NCI-H1930 (cell line): ENCODE measurements around the gene PLXNA3.

ENCODE experiments used
- DNase-seq, 2 experiments: peaks; one replicate each; lab custom pipeline; 2025; lab: John Stamatoyannopoulos, UW

PLXNA3 gene

GRCh38 chrX:154458954-154459778 is 1.1 kb downstream of the PLXNA3 start:
- DNase-seq = no peak

DNA sequence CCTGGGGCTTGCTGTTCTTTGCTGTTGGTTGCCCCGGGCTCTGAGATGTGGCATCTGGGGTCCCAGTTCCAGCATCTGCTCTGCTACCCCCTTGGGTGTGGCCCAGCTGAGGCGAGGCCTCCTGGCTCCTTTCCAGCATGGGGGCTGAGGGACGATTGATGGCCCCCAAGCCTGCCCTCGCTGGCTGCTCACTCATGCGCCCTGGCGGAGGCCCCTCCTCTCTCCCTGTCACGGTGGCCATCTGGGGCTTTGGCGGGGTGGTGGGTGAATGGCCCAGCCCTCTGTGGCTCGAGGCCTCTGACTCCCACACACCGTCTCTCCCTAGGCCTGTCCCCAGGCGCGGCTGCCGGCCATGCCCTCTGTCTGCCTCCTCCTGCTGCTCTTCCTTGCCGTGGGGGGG is 1.8 kb downstream of the PLXNA3 start:
- DNase-seq = no peak

DNA sequence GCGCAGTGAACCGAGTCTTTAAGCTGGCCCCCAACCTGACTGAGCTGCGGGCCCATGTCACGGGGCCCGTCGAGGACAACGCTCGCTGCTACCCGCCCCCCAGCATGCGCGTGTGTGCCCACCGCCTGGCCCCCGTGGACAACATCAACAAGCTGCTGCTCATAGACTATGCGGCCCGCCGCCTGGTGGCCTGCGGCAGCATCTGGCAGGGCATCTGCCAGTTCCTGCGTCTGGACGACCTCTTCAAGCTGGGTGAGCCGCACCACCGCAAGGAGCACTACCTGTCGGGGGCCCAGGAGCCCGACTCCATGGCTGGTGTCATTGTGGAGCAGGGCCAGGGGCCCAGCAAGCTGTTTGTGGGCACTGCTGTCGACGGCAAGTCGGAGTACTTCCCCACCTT is 2.2 kb downstream of the PLXNA3 start:
- DNase-seq = no peak

GRCh38 chrX:154462396-154462795 is 4.3 kb downstream of the PLXNA3 start:
- no peak for DNase-seq

DNA sequence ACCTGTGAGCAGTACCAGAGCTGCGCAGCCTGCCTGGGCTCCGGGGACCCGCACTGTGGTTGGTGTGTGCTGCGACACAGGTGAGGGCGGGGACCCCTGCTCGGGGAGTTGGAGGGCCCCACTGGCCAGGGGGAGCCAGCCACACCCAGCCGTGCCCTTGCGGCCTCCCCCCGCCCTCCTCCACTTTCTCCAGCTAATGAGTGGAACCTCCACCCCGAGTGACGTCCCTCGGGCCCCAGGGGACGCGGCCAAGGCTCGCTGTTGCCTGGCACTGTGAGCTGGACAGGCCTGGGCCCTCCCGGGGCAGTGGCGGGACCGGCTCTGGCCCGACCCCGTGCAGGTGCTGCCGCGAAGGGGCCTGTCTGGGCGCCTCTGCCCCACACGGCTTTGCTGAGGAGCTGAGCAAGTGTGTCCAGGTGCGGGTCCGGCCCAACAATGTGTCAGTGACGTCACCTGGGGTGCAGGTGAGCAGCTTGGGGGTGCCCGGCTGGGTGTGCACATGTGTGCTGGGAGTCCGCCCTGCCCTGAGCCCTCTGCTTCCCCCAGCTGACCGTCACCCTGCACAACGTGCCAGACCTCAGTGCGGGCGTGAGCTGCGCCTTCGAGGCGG is 5.6 kb downstream of the PLXNA3 start:
- DNase-seq = no peak

DNA sequence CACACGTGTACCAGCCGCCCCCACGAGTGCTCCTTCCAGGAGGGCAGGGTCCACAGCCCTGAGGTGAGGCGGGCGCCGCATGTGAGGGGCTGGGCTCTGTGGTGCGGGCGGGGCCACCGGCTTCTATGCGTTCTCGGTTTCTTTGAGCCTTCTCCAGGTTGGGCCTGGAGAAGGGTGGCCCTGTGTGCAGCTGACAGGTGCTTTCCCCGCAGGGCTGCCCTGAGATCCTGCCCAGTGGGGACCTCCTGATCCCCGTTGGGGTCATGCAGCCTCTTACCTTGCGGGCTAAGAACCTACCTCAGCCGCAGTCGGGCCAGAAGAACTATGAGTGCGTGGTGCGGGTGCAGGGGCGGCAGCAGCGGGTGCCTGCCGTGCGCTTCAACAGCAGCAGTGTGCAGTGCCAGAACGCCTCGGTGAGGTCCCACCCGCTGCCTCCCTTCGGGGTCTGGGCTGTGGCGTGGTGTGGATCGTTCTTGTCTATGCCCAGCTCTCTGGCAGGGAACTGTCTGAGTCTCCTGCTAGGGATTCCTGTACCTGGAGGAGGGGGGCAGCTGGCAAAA is 6.8 kb downstream of the PLXNA3 start:
- no peak for DNase-seq

DNA sequence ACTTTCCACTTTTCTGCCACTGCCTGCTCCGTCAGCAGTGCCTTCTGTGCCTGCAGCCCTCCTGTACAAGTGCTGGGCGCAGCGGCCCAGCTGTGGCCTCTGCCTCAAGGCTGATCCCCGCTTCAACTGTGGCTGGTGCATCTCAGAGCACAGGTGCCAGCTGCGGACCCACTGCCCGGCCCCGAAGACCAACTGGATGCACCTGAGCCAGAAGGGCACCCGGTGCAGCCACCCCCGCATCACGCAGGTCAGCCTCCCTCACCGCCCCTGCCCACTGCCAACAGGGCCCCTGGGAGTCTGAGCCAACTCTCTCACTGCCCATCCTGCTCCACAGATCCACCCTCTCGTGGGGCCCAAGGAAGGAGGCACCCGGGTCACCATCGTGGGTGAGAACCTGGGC is 7.5 kb downstream of the PLXNA3 start:
- no peak for DNase-seq

- no peak for DNase-seq
Observed at GRCh38 chrX:154466036-154466435, 8.0 kb downstream of the PLXNA3 start.

DNA sequence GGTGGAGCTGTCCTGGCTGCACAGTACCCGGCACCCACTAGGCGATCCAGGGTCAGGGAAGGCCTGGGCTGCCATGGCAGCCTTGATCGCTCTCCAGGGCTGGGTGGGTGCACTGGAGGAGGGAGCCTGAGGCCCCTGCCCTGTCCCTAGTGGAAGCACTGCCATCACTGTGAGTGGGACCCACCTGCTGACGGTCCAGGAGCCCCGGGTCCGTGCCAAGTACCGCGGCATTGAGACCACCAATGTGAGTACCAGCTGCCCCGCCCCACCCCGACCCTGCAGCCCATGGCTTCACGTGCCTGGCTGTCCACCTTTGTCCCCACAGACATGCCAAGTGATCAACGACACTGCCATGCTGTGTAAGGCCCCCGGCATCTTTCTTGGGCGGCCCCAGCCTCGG is 8.8 kb downstream of the PLXNA3 start:
- DNase-seq = no peak

DNA sequence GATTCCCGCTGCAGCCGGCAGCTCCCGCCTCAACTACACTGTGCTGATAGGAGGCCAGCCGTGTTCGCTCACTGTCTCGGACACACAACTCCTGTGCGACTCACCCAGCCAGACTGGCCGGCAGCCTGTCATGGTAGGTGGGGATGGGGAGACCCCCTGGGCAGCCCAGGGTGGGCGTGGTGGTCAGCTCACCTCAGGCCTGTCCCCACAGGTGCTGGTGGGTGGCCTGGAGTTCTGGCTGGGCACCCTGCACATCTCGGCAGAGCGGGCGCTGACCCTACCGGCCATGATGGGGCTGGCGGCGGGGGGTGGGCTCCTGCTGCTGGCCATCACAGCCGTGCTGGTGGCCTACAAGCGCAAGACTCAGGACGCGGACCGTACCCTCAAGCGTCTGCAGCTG is 9.5 kb downstream of the PLXNA3 start:
- DNase-seq = no peak

DNA sequence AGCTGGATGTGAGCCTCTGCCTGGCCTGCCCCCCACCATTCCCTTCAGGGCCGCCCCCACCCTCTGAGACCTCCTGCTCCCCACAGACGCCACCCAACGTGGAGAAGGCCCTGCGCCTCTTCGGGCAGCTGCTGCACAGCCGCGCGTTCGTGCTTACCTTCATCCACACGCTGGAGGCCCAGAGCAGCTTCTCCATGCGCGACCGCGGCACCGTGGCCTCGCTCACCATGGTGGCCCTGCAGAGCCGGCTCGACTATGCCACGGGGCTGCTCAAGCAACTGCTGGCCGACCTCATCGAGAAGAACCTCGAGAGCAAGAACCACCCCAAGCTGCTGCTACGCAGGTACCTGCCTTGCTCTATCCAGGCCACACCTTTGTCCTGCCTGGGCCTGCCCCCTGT is 10.1 kb downstream of the PLXNA3 start:
- no peak for DNase-seq

- no peak for DNase-seq
Observed at GRCh38 chrX:154469114-154469513, 11.0 kb downstream of the PLXNA3 start.

GRCh38 chrX:154469880-154470279 is 11.8 kb downstream of the PLXNA3 start:
- no peak for DNase-seq

- no peak for DNase-seq
Observed at GRCh38 chrX:154470434-154470833, 12.4 kb downstream of the PLXNA3 start.

DNA sequence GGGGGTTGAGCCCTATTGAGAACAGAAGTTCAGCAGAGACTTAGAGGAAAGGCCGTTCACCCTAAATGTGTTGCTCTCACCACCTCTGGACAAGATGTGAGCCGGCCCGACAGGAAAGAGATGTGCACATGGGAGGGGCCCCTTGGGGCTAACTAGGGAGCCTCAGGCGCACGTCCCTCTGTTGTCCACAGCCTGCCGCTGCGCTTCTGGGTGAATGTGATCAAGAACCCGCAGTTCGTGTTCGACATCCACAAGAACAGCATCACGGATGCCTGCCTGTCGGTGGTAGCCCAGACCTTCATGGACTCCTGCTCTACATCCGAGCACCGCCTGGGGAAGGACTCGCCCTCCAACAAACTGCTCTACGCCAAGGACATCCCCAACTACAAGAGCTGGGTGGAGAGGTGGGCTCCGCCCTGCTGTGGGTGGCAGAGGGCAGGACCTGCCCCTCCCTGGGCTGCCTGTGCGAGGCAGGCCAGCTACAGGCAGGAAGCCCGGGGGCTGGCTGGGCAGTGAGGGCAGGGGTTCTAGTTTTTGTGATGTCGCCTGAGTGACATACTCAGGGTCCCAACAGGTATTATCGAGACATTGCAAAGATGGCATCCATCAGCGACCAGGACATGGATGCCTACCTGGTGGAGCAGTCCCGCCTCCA is 13.0 kb downstream of the PLXNA3 start:
- DNase-seq = no peak

- DNase-seq = no peak
Observed at GRCh38 chrX:154471839-154472684, 14.0 kb downstream of the PLXNA3 start.

GRCh38 chrX:154472685-154473632 is 14.9 kb downstream of the PLXNA3 start:
- no peak for DNase-seq

DNA sequence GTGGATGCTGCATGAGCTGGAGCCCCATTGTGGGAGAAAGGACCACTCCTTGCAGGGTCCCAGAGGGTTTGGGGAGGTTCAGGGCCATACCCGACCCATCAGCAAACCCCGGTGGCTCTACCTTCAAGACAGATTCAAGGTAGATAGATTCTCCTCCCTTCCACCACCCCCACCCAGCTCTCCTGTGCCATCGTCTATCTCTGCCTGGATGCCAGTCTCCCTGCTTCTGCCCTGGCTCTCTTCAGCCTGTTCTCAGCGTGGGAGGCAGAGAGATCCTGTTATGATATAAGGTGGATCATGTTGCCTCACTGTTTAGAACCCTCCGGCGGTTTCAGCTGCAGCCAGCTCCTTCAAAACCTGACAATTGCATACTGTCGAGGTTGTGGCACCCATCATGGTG is 15.6 kb downstream of the PLXNA3 start:
- no peak for DNase-seq

GRCh38 chrX:154476821-154477220 is 18.7 kb downstream of the PLXNA3 start:
- DNase-seq = no peak

DNA sequence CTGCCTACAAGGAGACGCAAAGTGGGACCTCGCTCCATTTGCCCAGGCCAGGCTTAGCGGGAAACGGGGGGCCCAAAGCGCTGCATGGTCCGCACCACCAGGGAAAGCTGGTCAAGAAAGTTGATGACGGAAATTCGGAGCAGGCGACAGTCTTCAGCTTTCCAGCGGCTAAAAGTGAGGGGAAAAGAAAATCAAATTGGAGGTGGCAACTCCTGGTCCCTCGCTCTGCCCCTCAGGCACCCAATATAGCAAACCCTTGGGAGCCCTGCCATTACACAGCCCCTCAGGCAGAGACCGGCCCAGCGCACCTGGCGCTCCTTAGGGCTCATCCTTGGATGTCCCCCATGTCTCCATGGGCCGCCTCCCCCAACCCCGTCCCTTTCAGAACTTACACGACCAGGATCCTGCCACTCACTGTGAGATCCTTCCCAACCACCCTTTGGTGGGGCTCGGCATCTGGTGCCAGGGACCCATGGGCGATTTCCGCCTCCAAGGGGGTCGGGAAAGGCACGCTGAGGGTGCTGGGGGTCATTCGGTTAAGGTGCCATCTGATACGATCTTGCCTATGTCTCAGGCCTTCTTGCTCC is 19.9 kb downstream of the PLXNA3 start:
- DNase-seq = no peak
